NCI-H1417 treated with DMSO at 0.1 percent for 48 hours (cell line): ENCODE measurements around the gene FAM13C.
"Not testable (repeated sequence)": the region's sequence is repeated elsewhere in the genome, so short reads cannot be mapped to it uniquely, and the experiment has no call there.

Source experiments
- DNase-seq: peaks from one replicate; lab custom pipeline; 2025; lab: John Stamatoyannopoulos, UW

Gene FAM13C

DNA sequence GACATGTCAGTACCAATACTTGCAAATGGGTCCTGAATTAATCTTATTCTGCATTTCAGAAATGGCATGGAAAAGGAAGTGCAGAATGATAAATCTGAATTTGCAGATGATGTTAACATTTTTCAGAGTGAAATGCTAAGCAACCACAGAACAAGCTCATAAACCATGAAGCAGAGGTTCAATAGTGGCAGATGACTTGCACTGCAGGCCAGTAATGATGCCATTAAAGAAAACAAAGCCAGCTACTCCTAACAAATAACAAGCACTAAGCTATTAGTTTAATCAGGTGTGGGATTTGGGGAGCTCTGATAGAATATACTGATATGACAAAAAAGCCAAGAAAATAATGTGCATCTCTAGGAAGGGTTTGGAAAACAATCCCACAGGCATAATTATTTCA lies 85.4 kb downstream of the FAM13C start:
- DNase-seq, result no peak

DNA sequence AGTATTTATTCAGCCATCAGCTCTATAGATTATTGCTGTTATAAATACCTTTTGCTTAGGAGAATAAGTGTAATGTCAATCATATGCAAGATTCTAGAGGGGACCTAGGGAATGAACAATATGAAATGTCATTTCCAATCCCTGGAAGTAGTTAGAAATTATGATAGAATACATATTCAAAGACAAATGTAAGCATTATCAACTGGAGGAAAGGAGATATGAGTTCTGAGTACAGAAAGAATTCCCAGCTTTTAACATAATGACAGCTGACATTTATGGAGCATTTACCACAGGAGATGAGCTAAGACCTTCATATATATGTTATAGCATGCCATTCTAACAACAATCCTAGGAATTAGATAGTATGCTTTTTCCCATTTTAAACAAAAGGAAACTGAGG lies 86.2 kb downstream of the FAM13C start:
- no peak for DNase-seq

DNA sequence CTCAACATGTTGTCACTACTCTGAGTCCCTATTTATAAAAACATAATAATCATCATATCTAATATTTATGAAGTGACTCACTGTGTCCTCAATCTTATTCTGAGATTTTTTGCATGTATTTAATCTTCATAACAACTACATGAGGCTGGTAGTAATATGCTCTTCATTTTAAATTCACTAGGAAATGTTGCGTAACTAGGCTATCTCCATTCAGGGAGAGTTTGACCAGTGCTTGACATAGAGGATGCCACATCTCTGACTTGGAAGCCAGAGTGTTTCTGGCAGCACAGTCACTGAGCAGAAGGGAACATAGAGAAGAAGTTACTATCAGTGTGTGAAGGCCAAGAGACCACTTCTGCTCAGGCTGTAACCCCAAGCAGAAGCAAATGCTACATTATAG lies 88.9 kb downstream of the FAM13C start:
- no peak for DNase-seq

DNA sequence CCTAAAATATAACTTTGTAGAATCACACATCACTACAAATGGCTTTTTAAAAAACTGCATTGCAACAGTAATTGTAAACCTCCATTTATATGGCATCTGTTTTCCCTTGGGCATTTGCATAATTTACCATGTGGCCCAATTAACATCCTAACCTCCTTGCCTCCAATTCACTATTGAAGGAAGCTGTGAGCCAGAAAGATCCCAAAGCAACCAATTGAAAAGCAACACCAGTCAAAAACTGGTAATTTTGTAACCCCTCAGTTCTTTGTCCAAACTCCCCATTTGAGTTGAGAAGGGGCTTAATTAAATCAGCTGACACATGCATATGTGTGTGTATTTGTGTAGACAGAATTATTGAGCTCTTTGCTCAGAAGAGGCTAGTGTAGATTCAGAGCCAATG lies 90.3 kb downstream of the FAM13C start:
- DNase-seq, result no peak

DNA sequence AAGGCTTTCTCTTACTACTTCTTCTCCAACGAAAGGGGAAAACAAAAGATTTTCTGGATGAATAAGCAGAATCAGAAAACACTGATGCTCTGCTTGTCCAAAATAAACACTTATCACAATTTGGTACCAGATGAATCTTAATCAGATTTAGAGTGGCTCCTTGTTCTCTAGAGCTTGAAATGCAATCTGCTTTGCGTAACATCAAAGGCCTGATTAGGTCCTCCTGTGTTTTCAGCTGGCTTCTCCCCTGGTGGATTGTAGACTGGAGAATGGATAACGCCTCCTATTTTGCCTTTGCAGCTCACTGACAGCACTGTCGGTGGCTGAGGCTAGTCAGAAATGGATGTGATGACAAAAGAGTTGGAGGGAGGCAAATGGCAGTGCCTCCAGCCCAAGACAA lies 91.2 kb downstream of the FAM13C start:
- DNase-seq, result no peak

DNA sequence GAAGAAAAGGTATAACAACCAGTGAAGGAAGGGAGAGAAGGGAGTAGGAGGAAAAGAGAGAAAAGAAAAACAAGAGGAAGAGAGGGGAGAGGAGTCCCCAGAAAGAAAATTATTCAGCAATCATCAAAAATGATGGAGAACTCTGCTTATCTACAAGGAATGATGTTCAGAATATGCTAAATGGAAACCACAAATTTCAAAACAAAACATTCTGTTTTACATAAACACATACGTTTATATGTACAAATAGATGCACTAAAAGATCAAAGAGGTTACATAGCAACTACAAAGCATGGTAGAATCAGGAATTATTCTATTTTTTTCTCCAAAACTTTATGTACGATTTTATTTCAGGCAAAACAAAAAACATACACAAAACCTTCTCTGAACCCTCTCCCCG lies 91.9 kb downstream of the FAM13C start:
- no peak for DNase-seq

DNA sequence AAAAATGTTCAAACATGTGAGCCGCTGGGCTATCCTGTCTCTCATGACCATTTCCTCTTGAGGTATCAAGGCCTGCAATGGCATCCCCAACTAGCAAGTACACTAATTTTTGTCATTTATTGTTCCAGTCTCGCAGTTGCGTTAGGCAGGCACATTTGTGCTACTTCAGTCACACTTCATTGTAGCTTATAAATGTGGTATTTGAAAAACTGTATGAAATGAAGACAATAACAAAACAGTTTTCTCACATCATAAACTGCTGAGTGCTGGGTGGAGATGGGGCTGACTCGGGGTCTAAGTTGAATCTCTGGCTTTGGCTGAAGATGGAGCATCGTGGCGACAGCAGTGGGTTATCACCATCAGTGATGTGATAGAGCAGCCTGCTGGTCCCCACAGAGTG lies 92.7 kb downstream of the FAM13C start:
- DNase-seq, result no peak

DNA sequence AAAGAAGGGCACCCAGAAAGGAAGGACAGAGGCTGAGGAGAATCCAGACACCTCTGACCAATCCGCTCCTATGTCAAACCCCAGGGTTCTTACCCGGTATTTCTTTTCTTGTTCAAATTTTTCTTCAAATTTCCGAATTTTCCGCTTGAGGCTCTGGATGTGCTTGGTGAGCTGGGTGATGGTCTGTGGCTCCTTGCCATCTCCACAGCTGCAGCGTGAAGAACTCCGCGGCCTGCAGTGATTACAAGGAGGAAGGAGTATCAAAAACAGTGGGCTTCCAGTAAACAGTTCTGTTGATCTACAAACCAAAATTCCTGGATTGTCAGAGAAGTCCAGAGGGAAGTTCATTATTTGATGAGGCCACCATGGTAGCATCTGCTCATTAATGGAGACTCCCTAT lies 93.9 kb downstream of the FAM13C start:
- no peak for DNase-seq

DNA sequence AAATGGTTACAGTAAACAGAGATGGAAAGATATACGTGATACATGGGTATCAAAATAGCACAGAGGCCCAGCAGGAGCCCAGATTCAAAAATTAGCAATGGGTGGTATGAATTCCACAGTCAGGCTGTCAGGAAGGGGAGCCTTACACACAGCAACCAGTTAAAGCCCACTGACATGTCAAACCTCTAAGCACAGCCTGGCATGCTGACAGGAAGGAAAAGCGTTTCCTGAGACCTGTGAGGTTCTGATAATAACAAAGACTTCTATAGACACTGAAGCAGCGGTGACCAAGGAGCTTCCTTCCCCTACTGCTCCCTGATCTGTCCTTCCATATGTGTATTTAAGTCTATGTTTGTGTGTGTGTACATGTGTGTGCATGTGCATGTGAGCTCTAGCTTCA lies 96.0 kb downstream of the FAM13C start:
- no peak for DNase-seq

DNA sequence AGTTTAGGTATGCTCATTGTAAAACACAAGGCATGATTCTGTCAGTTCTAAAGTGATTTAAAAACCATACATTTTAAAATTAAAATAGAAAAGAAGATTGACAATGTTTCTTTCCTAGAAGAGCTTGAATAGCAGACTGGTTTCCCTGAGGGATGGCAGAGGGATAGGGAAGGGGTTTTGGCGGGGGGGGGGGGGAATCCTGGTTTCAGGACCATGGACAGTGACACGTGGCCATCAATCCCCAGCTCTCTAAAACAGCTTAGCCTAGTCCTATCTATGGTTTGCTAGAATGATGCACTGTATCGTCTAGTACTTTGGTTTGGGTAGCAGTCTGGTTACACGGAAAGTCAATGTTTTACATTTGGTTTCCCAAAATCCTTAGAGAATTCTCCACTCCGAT lies 97.2 kb downstream of the FAM13C start:
- DNase-seq, result no peak

DNA sequence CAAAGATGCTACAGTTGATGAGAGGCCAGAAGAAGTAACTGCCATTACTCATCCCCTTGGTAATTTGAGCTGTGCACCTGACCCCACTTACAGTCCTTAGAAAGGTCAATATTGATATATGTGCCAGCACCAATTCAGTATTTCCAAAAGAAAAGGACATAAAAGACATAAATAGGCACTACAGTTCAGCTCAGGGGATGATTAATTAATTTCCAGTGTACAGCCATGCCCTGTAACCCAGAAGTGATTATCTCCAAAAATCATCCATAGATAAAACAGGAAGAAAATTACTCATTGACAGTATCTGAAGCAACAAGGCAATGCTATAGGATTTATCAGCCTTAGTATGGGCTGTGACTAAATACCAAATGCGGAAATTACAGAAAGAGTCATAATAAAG lies 103.5 kb downstream of the FAM13C start:
- DNase-seq, result no peak

DNA sequence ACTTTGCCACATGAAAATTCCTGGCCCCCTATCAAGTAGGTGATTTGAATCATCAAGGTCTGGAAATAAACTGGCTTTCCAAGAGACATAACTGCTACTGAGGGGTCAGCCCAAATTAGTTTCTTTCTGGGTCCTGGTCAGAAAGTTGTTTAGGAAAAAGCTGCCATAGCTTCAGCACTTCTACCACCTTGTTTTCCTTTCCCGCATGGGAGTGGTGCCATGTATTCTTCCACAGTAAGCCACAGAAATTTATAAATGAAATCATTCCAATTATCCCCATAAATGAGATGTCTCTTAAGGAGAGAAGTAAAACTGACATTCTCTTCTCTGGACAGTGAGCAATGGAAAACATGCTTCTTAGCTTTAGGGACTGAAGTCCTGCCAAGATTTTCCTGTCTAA lies 105.1 kb downstream of the FAM13C start:
- no peak for DNase-seq

DNA sequence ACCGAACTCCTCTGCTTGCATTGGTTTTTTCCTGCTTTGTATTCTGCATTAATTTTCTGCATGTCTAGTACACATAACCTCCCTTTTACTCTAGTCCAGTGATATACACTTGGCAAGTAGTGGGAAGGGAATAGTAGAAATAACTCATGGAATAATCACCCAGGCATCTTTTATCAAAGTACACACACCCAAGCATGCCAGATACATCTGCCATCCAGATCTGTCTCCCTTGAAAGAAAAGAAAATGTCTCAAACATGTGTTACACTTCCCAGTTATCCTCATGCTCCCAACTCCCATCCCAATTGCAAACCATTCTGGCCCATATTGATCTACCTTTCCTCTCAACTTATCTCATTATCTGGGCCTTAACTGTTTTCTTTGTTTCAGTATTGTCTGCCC lies 106.9 kb downstream of the FAM13C start:
- no peak for DNase-seq

DNA sequence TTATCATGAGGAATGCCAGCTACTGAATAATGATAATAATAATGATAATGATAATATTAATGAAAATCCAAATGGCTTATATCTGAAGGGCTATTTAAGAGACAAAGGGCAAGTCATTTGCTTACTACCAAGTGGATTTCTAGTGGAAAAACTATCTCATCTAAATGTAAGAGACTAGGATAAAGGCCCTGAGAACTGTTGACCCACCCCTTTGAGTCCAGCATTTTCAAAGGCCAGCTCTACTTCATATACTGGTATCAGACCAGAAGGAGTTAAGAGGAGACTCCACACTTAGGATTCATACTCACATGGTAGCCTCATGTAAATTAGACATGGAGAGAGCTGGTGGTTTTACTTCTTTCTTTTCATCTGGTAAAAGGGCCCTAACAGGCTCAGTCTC lies 109.9 kb downstream of the FAM13C start:
- no peak for DNase-seq

DNA sequence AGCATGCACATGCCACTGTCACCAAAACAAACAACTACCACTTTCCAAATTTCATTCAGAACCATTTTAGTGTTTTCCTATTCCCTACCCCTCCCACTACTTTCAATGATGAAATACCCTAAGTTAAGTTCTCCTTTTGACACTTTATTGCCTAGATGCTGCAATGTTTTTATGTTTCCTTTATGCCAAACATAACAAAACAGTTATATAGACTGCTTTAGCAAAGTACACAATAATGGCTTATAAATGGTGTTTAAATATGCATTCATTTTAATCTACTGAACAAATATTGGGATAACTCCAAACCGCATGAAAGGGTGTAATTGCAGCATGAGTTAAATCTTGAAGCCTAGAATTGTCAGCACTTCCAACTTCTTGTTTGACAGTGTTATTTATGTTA lies 116.7 kb downstream of the FAM13C start:
- DNase-seq, result no peak

DNA sequence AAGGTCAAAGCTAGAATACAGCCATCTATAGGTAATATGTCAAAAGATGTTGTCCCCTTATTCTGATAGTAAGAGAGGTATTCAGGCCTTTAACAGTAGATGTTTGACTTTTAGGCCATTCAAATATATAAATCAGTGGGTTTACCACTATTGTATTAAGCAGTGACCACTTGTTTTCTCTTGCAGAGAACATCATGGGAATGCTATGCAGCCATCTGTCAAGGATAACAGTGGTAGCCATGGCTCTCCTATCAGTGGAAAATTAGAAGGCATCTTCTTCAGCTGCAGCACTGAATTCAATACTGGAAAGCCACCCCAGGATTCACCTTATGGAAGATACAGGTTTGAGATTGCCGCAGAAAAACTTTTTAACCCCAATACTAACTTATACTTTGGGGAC lies 117.5 kb downstream of the FAM13C start:
- DNase-seq, result no peak

DNA sequence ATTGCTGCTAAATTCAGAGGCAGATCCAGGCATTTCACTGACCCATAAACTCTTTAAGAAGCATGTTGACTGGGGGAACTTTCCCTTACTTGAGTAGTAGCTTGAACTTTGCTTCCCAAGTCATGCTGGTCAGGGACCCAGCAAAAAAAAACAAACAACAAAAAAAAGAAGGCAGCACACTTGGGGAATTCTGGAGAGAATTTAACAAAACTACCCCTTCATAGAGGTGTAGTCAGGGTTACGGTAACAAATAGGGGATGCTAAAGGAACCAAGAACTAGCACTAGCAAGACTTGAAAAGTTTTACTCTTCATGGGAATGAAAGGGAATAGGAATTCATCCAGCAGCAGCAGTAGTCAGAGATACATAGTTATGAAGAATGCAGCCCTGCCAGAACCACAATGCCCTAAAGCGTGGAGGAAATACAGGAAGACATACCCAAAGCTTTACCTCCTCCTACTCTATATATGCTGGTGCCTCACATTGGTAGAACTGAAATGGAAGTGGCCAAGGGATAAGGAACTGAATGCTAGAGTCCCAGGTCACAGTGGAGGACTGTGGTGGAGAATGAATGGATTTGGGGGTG lies 118.6 kb downstream of the FAM13C start:
- DNase-seq, result no peak

DNA sequence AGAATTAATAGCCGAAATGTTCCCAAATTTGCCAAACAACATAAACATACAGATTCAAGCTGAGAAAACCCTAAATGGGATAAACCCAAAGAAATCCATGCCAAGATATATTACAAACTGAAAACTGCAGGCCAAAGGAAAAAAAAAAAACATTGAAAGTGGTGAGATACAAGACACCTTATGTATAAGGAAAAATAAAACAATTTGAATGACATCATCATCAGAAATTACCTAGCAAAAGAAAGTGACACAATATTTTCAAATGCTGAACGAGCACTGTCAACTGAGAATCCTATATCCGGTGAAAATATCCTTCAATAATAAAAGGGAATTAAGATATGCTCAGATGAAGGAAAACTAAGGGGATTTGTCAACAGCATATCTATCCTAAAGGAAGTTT lies 119.4 kb downstream of the FAM13C start:
- DNase-seq, result no peak

DNA sequence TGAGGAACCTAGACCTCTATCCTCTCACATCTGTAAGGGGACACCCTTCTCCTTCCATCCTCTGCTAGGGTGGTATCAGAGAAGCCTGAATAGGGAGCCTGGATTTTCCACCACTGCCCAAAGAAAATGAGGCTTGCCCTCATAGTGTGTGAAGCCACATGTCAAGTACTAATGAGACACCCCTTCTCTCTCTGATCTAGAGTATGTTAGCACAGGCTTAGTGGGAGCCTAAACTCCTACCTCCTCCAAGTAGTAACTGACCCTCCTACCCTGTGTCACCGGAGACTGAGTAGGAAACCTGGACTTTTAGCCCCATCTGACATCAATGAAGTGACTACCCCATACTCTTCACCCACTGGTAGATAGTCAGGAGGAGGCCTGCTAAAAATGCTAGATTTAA lies 120.3 kb downstream of the FAM13C start:
- DNase-seq, result no peak

DNA sequence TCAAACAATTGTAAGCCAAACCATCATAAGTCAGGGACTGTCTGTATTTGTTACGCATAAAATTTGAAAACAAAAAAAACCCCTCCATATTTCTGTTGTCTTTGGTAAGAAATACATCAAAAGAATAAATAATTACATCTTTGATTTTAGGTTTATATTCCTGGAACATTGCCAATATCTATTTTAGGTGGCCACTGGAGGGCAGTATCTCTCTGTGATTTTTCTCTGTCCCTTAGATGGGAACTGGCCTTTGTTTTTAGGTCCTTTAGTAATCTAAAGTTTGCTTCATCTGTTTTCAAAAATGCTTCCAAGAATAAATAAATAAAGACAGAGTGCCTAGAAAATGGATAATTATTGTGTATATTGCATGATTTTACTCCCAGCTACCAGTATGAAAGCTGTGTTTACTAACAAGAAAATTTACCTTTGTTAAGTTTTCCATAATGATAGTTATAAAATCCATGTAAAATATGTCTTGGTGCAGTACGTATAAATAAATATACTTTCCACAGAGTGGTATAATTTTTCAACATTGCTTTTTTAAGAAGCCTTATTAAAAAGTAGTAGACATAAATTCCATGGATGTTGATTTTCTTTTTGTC lies 121.7 kb downstream of the FAM13C start:
- no peak for DNase-seq

DNA sequence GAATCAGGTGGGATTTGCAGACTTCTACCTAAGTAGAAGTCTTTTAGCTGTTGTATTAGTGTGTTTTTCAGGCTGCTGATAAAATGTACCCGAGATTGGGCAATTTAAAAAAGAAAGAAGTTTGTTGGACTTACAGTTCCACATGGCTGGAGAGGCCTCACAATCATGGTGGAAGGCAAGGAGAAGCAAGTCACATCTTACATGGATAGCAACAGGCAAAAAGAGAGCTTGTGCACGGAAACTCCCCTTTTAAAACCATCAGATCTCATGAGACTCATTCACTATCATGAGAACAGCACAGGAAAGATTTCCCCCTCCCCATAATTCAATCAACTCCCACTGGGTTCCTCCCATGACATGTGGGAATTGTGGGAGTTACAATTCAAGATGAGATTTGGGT lies 123.2 kb downstream of the FAM13C start:
- not testable (repeated sequence) for DNase-seq

DNA sequence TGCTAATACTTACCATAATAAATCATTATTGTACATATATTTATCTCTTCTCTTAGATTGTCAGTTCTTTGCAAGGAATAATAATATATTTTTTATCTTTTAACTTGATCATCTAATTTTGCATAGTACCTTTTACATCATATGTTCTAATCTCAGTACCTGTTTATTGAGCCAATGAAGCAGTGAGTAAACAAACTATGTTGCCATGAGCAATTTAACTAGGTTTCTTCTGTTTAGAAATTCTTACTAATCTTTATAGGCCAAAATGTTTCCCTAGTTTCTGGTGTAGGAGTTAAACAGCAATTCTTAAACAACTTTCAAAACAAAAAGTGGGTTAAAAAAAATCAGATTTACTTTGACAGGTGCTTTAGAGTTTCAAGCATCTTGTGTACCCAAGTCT lies 124.6 kb downstream of the FAM13C start:
- no peak for DNase-seq

DNA sequence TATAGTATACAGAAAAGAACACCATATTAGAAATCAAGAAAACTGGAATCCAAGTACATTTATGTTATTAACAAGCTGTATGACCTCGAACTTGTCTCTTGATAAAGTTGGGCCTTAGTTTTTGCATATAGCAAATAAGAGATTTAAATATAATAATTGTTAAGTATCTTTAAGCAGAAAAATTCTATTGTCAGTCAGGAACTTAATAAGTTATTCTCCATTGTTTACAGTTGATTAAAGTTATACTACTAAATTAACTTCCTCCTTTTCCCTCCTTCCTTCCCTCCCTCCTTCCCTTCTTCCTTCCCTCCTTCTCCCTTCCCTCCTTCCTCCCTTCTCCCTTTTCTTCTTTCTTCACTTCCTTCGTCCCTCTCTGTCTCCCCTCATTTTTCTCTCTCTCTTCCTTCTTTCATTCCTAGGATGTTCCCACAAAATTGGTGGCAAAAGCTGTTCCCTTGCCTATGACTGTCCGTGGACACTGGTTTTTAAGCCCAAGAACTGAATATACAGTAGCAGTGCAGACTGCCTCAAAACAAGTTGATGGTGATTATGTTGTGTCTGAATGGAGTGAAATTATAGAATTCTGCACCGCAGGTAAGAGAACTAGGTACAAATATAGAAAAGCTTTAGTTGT lies 126.2 kb downstream of the FAM13C start:
- DNase-seq, result no peak

DNA sequence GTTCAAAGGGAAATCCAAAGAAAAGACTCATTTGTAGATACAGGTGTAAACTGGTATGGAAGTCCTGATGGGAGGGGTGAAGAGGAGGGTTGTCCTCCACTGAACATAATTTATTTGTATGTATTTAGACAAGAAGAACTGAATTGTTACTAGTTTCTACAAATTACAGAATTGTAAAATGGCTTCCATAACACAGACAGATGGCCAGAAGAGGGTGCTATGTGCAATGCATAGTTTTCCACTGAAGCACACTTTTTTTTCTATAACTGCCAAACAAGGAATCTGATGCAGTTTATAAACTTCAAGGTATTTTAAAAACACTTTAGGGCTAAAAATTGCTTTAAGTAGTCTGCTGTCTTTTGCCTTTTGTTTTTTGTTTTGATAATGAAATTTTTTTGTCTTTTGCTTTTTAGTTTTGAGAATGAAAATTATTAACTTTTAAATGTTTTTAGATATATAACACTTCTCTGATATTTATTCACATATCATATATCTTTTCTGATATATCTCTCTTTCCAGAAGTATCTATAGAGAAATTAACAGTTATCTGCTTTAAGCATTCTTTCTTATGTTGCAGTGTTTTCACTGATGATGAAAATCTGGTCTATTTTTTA lies 127.4 kb downstream of the FAM13C start:
- no peak for DNase-seq
